Heart left ventricle (tissue), 13 donors: ENCODE data around the gene MMRN2.

ENCODE experiments used
- CTCF ChIP-seq, 12 donors: fragments of 200-600 bp; sonication (generic) in 4 of 12; IDR thresholded peaks; one replicate each; pipeline versions ENCODE4 v1.5.0 to v1.8.0; 2018 to 2022; ENCODE audit warnings: antibody characterized with exemption in 12 of 12, mild to moderate bottlenecking in 5 of 12
- POLR2A ChIP-seq, 2 donors: fragments of 450-650 bp; IDR thresholded peaks; one replicate each; pipeline ENCODE4 v1.6.1; 2017; ENCODE audit warnings: antibody characterized with exemption in 2 of 2, mild to moderate bottlenecking in 2 of 2, moderate library complexity in 2 of 2
- donor health status: ischemic (EF 13 %, LVEDD 7.1; RV severe dilation, severe dysfunction).
- donor health status: DM: no; HTN: yes; CAD: no.
- donor health status: DM: no; HTN: no; CAD: no.
- donor health status: ischemic (EF 25% LVEDD 6.9; RV normal size, moderate dysfunction).
- donor health status: ischemic (EF 25% LVEDD 5.7; RV mildly dilated, moderate dysfunction).
- donor health status: ischemic (EF 35%, LVEDD 5.7; RV mildly dilated, moderate dysfunction).
- donor health status: nonischemic (EF 11% LVEDD 7.7; RV severe dilation, severe dysfunction).
- donor health status: DM: yes; HTN: yes; CAD: no.
- donor health status: PGD.
- donor health status: ischemic (EF 29% LVEDD 5.4; RV normal size, mild dysfunction).
- donor health status: nonischemic (EF 23%, LVEDD 6.1; RV moderate dilation, normal function).

- no peak for TF ChIP-seq CTCF (IDR thresholded peaks at IDR 0.05)
- no peak for TF ChIP-seq POLR2A (IDR thresholded peaks at IDR 0.05)
Measured at GRCh38 chr10:86956195-86956847, 1.1 kb downstream of the MMRN2 start.
